C4-2B (cell line): ENCODE results near the gene FAM180B.

Experiments
- H3K27ac ChIP-seq: fragments of 450-650 bp; 2 replicates; pipeline ENCODE4 v1.5.1; 2017
- ZFX ChIP-seq: fragments of 450-650 bp; IDR thresholded peaks from 2 replicates; pipeline ENCODE4 v1.6.1; 2017
- TF ChIP-seq, protein P1 (sequence below): fragments of 450-650 bp; conservative IDR thresholded peaks from 2 replicates; pipeline ENCODE4 v1.5.1; 2017; ENCODE audit warnings: mild to moderate bottlenecking

The FAM180B gene

DNA sequence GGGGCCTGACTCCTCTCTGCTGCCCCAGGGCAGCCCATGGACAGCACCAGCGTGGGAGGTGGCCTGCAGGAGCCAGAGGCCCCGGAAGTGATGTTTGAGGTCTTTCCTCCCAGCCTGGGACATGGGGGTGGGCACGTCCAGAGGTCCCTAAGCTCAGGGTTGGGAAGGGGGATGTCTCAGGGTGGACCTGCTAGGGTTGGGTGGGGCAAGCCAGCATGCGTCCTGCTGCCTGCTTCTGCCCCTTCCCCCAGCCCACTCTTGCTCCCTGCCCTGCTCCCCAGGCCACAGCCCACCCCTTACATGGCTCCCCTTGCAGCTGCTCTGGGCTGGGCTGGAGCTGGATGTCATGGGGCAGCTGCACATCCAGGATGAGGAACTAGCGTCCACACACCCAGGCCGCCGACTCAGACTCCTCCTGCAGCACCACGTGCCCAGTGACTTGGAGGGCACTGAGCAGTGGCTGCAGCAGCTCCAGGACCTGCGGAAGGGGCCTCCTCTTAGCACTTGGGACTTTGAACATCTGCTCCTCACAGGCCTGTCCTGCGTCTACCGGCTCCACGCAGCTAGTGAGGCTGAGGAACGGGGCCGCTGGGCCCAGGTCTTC is 1.3 kb downstream of the FAM180B start:
- TF ChIP-seq, protein P1, sequence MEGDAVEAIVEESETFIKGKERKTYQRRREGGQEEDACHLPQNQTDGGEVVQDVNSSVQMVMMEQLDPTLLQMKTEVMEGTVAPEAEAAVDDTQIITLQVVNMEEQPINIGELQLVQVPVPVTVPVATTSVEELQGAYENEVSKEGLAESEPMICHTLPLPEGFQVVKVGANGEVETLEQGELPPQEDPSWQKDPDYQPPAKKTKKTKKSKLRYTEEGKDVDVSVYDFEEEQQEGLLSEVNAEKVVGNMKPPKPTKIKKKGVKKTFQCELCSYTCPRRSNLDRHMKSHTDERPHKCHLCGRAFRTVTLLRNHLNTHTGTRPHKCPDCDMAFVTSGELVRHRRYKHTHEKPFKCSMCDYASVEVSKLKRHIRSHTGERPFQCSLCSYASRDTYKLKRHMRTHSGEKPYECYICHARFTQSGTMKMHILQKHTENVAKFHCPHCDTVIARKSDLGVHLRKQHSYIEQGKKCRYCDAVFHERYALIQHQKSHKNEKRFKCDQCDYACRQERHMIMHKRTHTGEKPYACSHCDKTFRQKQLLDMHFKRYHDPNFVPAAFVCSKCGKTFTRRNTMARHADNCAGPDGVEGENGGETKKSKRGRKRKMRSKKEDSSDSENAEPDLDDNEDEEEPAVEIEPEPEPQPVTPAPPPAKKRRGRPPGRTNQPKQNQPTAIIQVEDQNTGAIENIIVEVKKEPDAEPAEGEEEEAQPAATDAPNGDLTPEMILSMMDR = no peak
- no peak for TF ChIP-seq ZFX
- H3K27ac ChIP-seq = no peak overlapping the region

DNA sequence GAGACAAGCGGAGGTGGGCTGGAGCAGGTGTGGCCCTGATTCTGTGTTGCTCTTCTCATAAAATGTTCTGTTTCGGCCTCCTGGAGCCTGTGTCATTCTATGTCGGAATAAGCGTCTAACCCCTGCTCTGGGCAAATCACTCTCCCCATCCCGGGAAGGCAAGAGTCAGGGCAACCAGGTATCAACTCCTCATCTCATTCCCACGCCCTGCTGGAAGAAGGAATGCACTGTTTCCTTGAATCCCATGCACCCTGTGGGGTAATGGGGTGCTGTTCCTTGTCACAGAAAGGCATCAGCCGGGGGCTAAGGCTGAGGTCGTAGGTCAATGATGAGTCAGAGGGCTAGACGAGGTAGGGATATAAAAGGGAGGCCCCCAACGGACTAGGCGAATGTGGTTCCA is 2.6 kb downstream of the FAM180B start:
- no peak overlapping the region for H3K27ac ChIP-seq
- TF ChIP-seq ZFX = no peak
- TF ChIP-seq, protein P1 = no peak

DNA sequence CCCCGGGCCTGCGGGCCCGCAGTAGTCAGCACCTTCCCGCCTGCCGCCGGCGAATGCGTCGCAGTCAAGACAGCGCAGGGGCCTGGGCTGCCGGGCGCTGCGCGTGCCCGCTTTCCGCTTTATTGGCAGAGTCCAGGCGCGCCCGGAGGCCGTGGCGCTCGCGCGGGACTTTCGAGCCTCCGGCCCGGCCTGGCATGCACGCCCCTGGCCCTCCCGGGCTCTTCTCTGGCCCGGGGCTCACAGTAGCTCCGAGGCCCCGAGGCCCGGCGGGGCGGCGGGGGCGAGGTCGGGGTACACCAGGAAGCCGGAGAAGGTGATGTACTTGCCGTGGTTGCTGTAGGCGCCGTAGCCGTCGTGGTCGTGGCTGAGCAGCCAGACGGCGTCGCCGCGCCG is 3.1 kb downstream of the FAM180B start:
- no peak overlapping the region for H3K27ac ChIP-seq
- no peak for TF ChIP-seq ZFX
- TF ChIP-seq, protein P1 = no peak

DNA sequence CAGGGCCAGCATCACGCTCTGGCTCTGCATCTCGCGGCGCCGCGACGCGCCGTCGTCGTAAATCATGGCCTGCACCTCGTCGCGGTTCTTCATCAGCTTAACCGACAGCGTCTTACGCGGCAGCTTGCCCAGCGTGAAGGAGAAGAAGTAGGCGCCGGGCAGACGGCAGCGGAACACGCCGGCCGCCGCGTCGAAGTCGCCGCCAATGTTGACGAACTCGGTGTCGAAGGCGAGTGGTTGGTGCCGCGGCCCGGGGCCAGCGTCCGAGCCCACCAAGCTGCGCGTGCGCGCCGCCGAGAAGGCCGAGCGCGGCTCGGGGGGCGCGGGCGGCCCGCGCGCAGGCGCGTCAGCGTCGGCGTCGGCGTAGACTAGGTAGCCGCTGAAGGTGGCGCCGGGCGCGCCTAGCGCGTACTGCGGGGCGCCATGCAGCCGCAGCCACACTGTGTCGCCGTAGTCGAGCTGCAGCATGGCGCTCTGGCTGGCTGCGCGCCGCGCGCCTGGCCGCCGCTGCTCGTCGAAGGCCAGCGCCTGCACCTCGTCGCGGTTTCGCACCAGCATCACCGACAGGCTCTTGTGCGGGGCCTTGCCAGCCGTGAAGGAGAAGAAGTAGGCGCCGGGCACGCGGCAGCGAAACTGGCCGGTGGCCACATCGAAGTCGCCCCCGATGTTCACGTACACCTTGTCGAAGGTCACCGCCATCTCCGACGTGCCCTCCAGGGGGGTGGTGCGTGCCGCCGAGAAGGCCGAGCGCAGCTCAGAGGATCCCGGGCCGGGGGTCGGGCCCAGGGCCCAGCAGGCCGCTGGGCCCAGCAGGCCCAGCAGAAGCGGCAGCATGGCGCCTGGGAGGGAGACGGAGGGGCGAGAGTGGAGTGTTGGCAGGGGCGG is 3.7 kb downstream of the FAM180B start:
- no peak for TF ChIP-seq ZFX
- TF ChIP-seq, protein P1 = no peak
- no peak overlapping the region for H3K27ac ChIP-seq

DNA sequence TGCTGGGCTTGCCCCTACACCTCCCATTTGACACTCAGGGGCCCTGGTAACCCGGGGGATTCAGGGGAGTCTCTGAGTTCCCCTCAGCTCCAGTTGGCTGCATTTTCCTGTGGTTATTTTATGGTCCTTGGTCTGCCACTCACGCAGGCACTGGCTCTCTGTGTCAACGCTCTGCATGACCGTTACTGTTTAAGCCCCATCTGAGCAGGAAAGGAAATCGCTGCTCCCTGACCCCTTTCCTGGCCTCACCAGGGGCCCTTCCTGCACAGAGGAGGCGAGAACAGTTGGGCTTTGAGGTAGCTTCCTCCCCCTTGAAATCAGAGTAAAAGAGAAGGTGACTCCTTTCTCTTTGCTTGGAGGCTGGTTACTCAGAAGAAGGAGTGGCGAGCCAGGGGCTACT is 5.3 kb downstream of the FAM180B start:
- no peak for TF ChIP-seq ZFX
- TF ChIP-seq, protein P1 = no peak
- no peak overlapping the region for H3K27ac ChIP-seq

GRCh38 chr11:47592251-47592650 is 5.8 kb downstream of the FAM180B start:
- TF ChIP-seq ZFX = no peak
- TF ChIP-seq, protein P1 = no peak
- H3K27ac ChIP-seq = no peak overlapping the region

DNA sequence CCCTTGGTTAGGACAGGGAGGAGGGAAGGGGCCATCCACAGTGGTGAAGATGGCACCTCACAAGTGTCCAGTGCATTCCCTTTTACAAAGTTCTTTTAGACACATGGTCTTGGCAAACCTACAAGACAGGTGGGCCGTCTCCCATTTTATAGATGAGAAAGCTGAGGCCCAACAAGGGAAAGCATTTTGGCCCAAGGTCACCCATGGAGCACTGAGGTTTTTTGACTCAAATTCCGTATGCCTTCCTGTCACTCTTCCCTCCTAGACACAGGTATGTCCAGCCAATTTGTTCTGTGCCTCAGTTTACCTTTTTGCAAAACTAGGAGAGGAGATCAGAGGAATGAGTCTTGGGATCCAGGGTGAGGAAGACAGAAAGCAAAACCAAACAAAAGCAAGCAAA is 6.5 kb downstream of the FAM180B start:
- TF ChIP-seq ZFX = no peak
- TF ChIP-seq, protein P1 = no peak
- no peak overlapping the region for H3K27ac ChIP-seq
